Activated T-cell treated with anti-CD3 and anti-CD28 coated beads, Interleukin-2, amount 50 U/mL, for 4 hours (primary cell): ENCODE data around the gene CLPX. TPM values are rescaled to one million over a fixed set of nuclear protein-coding genes. Genes with fewer than 3 reads are reported as not detected.

Source experiments
- ATAC-seq, 2 donors: fragments of 200-7000 bp; cut with Tn5 transposase; one replicate each; pipeline ENCODE4 v1.10.0; 2021
- DNase-seq: peaks from one replicate; pipeline ENCODE4 v3.0.0-alpha.2; 2020
- H3K27me3 Mint-ChIP-seq: one replicate; pipeline ENCODE4 v1.8.0; 2021; ENCODE audit warnings: low read depth, mixed read lengths
- H3K36me3 Mint-ChIP-seq: one replicate; pipeline ENCODE4 v1.8.0; 2022; ENCODE audit warnings: mixed read lengths; ENCODE audit not compliant: insufficient read depth
- H3K4me1 Mint-ChIP-seq: one replicate; pipeline ENCODE4 v1.8.0; 2021; ENCODE audit warnings: low read depth, mixed read lengths
- H3K4me3 Mint-ChIP-seq: one replicate; pipeline ENCODE4 v1.8.0; 2021; ENCODE audit warnings: mild to moderate bottlenecking, moderate library complexity, mixed read lengths
- H3K9me3 Mint-ChIP-seq: one replicate; pipeline ENCODE4 v1.8.0; 2021; ENCODE audit warnings: mixed read lengths
- total RNA-seq, 3 donors: library from RNA; stranded (reverse); gene quantifications; one replicate each; pipeline ENCODE4 v1.2.1, GENCODE V29; 2021

The CLPX gene
- total RNA-seq, 3 donors from 2014 or later, result 56.2 to 62.4 (median 58.0) TPM

GRCh38 chr15:65211482-65211982 lies 26.4 kb upstream of the CLPX start:
- H3K4me3 Mint-ChIP-seq, result no peak overlapping the region
- H3K36me3 Mint-ChIP-seq, result no peaks in the 10 kb centered on the region
- H3K27me3 Mint-ChIP-seq, result no peaks in the 10 kb centered on the region
- H3K9me3 Mint-ChIP-seq, result no peaks in the 10 kb centered on the region
- no peak for ATAC-seq
- no peaks in the 10 kb centered on the region for H3K4me1 Mint-ChIP-seq
- DNase-seq, result no peak

GRCh38 chr15:65210770-65211481 lies 25.8 kb upstream of the CLPX start, which contains the start of gene CILP:
Gene CILP, minus strand, starts transcription at chr15:65211473. Its CDS starts 1,718 bp downstream, at chr15:65209755.
- Mint-ChIP-seq H3K9me3 (no peaks in the 10 kb centered on the region), H3K36me3 (no peaks in the 10 kb centered on the region), H3K4me1 (no peaks in the 10 kb centered on the region), H3K4me3 (no peak within 1 kb of the TSS), H3K27me3 (no peaks in the 10 kb centered on the region)
- DNase-seq (no peak), ATAC-seq (no peak)

- Mint-ChIP-seq H3K4me3 (no peak overlapping the region), H3K4me1 (no peaks in the 10 kb centered on the region), H3K27me3 (no peaks in the 10 kb centered on the region), H3K9me3 (no peaks in the 10 kb centered on the region), H3K36me3 (no peaks in the 10 kb centered on the region)
- DNase-seq (no peak), ATAC-seq (no peak)
Measured at GRCh38 chr15:65209701-65210643, 24.8 kb upstream of the CLPX start.

- Mint-ChIP-seq H3K9me3 (no peaks in the 10 kb centered on the region), H3K36me3 (no peaks in the 10 kb centered on the region), H3K27me3 (no peaks in the 10 kb centered on the region), H3K4me1 (no peaks in the 10 kb centered on the region), H3K4me3 (no peak overlapping the region)
- no peak for DNase-seq
- ATAC-seq, result no peak
Measured at GRCh38 chr15:65208647-65209046, 23.5 kb upstream of the CLPX start.

- Mint-ChIP-seq H3K27me3 (no peaks in the 10 kb centered on the region), H3K36me3 (no peaks in the 10 kb centered on the region), H3K4me1 (no peaks in the 10 kb centered on the region), H3K4me3 (no peak overlapping the region), H3K9me3 (no peaks in the 10 kb centered on the region)
- ATAC-seq (no peak), DNase-seq (no peak)
Measured at GRCh38 chr15:65207280-65207840, 22.2 kb upstream of the CLPX start.

GRCh38 chr15:65206750-65207149 lies 21.6 kb upstream of the CLPX start:
- Mint-ChIP-seq H3K9me3 (no peaks in the 10 kb centered on the region), H3K27me3 (no peaks in the 10 kb centered on the region), H3K4me1 (no peaks in the 10 kb centered on the region)

GRCh38 chr15:65204931-65205660 lies 20.0 kb upstream of the CLPX start:
- no peaks in the 10 kb centered on the region for H3K27me3 Mint-ChIP-seq
- H3K36me3 Mint-ChIP-seq, result no peaks in the 10 kb centered on the region
- no peak for ATAC-seq
- H3K4me3 Mint-ChIP-seq, result no peak overlapping the region
- no peaks in the 10 kb centered on the region for H3K4me1 Mint-ChIP-seq
- DNase-seq, result no peak
- H3K9me3 Mint-ChIP-seq, result no peaks in the 10 kb centered on the region

More at GRCh38 chr15:65206750-65207149, 21.6 kb upstream of the CLPX start:
- H3K4me3 Mint-ChIP-seq, result no peak overlapping the region
- ATAC-seq (no peak), DNase-seq (no peak)
- no peaks in the 10 kb centered on the region for H3K36me3 Mint-ChIP-seq

- Mint-ChIP-seq H3K9me3 (no peaks in the 10 kb centered on the region), H3K4me3 (no peak overlapping the region), H3K27me3 (no peaks in the 10 kb centered on the region), H3K4me1 (no peaks in the 10 kb centered on the region), H3K36me3 (no peaks in the 10 kb centered on the region)
- DNase-seq (no peak), ATAC-seq (no peak)
Measured at GRCh38 chr15:65204236-65204930, 19.2 kb upstream of the CLPX start.

GRCh38 chr15:65201918-65202317 lies 16.8 kb upstream of the CLPX start:
- ATAC-seq (no peak), DNase-seq (no peak)
- H3K4me3 Mint-ChIP-seq, result no peak overlapping the region
- no peaks in the 10 kb centered on the region for H3K4me1 Mint-ChIP-seq
- H3K36me3 Mint-ChIP-seq, result no peaks in the 10 kb centered on the region
- no peaks in the 10 kb centered on the region for H3K9me3 Mint-ChIP-seq
- no peaks in the 10 kb centered on the region for H3K27me3 Mint-ChIP-seq

- no peak for ATAC-seq
- no peaks in the 10 kb centered on the region for H3K27me3 Mint-ChIP-seq
- no peaks in the 10 kb centered on the region for H3K36me3 Mint-ChIP-seq
Measured at GRCh38 chr15:65198571-65198970, 13.4 kb upstream of the CLPX start.

GRCh38 chr15:65197337-65197645 lies 12.1 kb upstream of the CLPX start:
- Mint-ChIP-seq H3K27me3 (no peaks in the 10 kb centered on the region), H3K4me3 (no peak overlapping the region)

More at GRCh38 chr15:65198571-65198970, 13.4 kb upstream of the CLPX start:
- no peak for DNase-seq
- Mint-ChIP-seq H3K4me1 (no peaks in the 10 kb centered on the region), H3K4me3 (no peak overlapping the region), H3K9me3 (no peaks in the 10 kb centered on the region)

GRCh38 chr15:65196637-65197336 lies 11.6 kb upstream of the CLPX start:
- no peak for DNase-seq
- no peaks in the 10 kb centered on the region for H3K27me3 Mint-ChIP-seq
- H3K4me3 Mint-ChIP-seq, result no peak overlapping the region
- H3K4me1 Mint-ChIP-seq, result no peaks in the 10 kb centered on the region
- no peaks in the 10 kb centered on the region for H3K9me3 Mint-ChIP-seq
- no peak for ATAC-seq
- no peaks in the 10 kb centered on the region for H3K36me3 Mint-ChIP-seq

More at GRCh38 chr15:65197337-65197645, 12.1 kb upstream of the CLPX start:
- Mint-ChIP-seq H3K9me3 (no peaks in the 10 kb centered on the region), H3K36me3 (no peaks in the 10 kb centered on the region), H3K4me1 (no peaks in the 10 kb centered on the region)
- no peak for DNase-seq
- no peak for ATAC-seq

- Mint-ChIP-seq H3K9me3 (no peaks in the 10 kb centered on the region), H3K4me1 (no peaks in the 10 kb centered on the region), H3K27me3 (no peaks in the 10 kb centered on the region), H3K4me3 (no peak overlapping the region), H3K36me3 (no peaks in the 10 kb centered on the region)
- ATAC-seq, result no peak
- DNase-seq, result no peak
Measured at GRCh38 chr15:65195548-65195923, 10.4 kb upstream of the CLPX start.
